Vagina (tissue), 2 donors: ENCODE data around the gene PSMD12.

ENCODE experiments used
- POLR2A ChIP-seq, 2 donors: fragments of 450-650 bp; IDR thresholded peaks; one replicate each; pipeline ENCODE4 v1.6.1; 2017; ENCODE audit warnings: antibody characterized with exemption in 2 of 2, mild to moderate bottlenecking in 2 of 2, moderate library complexity in 2 of 2
- POLR2AphosphoS5 ChIP-seq, 2 donors: sonication (generic); formaldehyde crosslinking; IDR thresholded peaks; one replicate each; pipeline ENCODE4 v1.9.0; 2017; ENCODE audit warnings: antibody characterized with exemption in 2 of 2, mild to moderate bottlenecking in 2 of 2, low read depth in 1 of 2; ENCODE audit not compliant: insufficient read depth in 1 of 2

GRCh38 chr17:67364847-67365737 lies 1.3 kb downstream of the PSMD12 start:
- TF ChIP-seq POLR2AphosphoS5 (IDR thresholded peaks at IDR 0.05; ENCODE audit: insufficient read depth in 1 of 2, low read depth in 1 of 2) (no peak), POLR2A (IDR thresholded peaks at IDR 0.05) (no peak)
